ENCODE data around the gene TPD52L2. TPM values are rescaled to one million over a fixed set of nuclear protein-coding genes. Genes with fewer than 3 reads are reported as not detected.

The TPD52L2 gene
- total RNA-seq, 1 donor from 2014 or later = 73.8 TPM

DNA sequence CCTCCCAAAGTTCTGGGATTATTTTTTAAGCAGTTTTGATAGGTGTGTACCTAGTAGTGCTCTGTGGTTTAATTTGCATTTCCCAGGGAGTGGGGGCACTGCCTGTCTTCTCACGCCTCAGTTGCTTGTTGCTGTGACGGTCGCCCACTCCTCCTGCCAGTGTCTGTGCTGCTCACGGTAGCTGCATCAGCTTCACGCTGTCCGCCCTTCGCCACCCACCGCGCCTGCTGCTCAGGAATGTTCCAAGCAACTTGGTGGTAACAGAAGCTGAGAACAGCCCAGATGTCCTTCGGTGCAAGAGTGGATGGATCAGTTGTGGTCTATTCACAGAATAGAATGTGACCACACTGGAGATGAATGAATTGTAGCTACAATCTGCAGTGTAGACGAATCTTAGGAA lies 52.7 kb downstream of the TPD52L2 start:
- no peak overlapping the region for H3K27ac Mint-ChIP-seq
- no peak overlapping the region for H3K4me3 Mint-ChIP-seq
- H3K36me3 Mint-ChIP-seq = peaks cover 24% of the 10 kb centered on the region
- H3K4me1 Mint-ChIP-seq = no peaks in the 10 kb centered on the region
- TF ChIP-seq, protein P1, sequence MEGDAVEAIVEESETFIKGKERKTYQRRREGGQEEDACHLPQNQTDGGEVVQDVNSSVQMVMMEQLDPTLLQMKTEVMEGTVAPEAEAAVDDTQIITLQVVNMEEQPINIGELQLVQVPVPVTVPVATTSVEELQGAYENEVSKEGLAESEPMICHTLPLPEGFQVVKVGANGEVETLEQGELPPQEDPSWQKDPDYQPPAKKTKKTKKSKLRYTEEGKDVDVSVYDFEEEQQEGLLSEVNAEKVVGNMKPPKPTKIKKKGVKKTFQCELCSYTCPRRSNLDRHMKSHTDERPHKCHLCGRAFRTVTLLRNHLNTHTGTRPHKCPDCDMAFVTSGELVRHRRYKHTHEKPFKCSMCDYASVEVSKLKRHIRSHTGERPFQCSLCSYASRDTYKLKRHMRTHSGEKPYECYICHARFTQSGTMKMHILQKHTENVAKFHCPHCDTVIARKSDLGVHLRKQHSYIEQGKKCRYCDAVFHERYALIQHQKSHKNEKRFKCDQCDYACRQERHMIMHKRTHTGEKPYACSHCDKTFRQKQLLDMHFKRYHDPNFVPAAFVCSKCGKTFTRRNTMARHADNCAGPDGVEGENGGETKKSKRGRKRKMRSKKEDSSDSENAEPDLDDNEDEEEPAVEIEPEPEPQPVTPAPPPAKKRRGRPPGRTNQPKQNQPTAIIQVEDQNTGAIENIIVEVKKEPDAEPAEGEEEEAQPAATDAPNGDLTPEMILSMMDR (IDR thresholded peaks at IDR 0.05; ENCODE audit: unreplicated experiment) = no peak
- peaks cover 9% of the 10 kb centered on the region for H3K9me3 Mint-ChIP-seq
- H3K27me3 Mint-ChIP-seq (ENCODE audit: low read depth) = no peaks in the 10 kb centered on the region
- no peak for DNase-seq (ENCODE audit: low spot score in 2 of 2, unreplicated experiment in 2 of 2)

DNA sequence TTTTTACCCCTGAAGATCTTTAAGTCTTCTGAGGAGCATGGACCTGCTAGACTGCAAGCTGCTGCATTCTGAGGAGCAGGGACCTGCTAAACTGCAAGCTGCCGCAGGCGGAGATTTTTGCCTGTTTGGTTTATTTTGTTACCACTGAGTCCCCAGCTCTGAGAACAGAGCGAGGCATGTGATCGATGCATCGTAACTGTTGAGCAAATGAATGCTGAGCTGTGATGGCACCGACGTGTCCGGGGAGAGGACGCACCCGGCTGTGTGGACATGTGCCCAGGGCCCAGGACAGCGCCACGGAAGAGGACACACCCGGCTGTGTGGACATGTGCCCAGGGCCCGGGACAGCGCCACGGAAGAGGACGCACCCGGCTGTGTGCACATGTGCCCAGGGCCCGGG lies 54.1 kb downstream of the TPD52L2 start:
- Mint-ChIP-seq H3K9me3 (peaks cover 9% of the 10 kb centered on the region), H3K36me3 (peaks cover 24% of the 10 kb centered on the region), H3K27me3 (ENCODE audit: low read depth) (no peaks in the 10 kb centered on the region), H3K4me3 (no peak overlapping the region), H3K27ac (no peak overlapping the region), H3K4me1 (peaks cover 5% of the 10 kb centered on the region)
- TF ChIP-seq, protein P1 (IDR thresholded peaks at IDR 0.05; ENCODE audit: unreplicated experiment) = no peak
- no peak for DNase-seq (ENCODE audit: low spot score in 2 of 2, unreplicated experiment in 2 of 2)

DNA sequence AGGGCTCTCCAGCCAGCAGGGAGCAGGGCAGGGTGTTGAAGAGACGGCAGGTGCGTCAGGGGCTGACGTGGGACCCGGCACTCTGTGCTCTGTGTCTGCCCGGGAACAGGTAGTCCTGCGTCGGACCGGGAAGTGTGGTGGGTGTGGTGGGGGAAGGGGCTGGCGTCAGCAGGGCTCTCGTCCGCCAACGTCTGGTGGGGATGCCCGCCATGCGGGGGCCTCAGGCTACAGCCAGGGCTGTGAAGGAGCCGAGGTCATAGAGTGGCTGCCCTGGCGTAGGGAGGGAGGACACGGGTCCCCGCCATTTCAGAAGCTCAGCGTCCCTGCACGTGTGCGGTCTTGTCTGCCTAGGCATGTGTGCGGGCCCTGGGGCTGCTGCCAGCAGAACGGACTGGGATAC lies 55.2 kb downstream of the TPD52L2 start:
- no peak overlapping the region for H3K4me3 Mint-ChIP-seq
- H3K27ac Mint-ChIP-seq = no peak overlapping the region
- H3K4me1 Mint-ChIP-seq = peaks cover 6% of the 10 kb centered on the region
- H3K9me3 Mint-ChIP-seq = peaks cover 5% of the 10 kb centered on the region
- no peaks in the 10 kb centered on the region for H3K27me3 Mint-ChIP-seq (ENCODE audit: low read depth)
- TF ChIP-seq, protein P1 (IDR thresholded peaks at IDR 0.05; ENCODE audit: unreplicated experiment) = no peak
- DNase-seq (ENCODE audit: low spot score in 2 of 2, unreplicated experiment in 2 of 2) = no peak
- H3K36me3 Mint-ChIP-seq = peaks cover 19% of the 10 kb centered on the region

DNA sequence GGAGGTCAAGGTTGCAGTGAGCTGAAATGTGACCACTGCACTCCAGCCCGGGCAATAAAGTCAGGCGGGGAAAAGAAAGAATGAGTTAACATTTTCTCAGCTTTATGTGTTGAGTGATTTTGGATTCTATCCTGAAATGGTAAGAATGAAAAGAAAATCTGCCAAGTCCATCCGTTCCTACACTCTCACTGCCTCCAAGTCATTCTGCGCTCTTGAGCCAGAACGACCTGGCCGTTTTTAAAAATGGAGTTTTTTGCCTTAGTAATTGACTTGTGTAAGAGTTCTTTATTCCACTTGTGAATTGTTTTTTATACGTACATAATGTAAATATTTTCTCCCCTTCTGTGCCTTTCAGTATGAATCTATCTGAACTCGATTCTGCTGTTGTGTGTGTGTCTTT lies 58.6 kb downstream of the TPD52L2 start:
- H3K27ac Mint-ChIP-seq = no peak overlapping the region

DNA sequence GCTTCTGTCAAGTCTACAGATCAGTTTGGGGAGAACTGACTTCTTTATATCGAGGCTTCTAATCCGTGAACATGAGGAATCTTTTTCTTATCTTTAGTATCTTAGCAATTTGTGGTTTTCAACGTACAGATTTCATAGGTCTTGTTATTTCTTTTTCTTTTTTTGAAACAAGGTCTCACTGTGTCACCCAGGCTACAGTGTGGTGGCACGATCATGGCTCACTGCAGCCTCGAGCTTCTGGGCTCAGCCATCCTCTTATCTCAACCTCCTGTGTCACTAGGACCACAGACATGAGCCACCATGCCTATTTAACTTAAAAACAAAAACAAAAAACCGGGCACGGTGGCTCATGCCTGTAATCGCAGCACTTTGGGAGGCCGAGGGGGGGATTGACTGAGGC lies 59.2 kb downstream of the TPD52L2 start:
- Mint-ChIP-seq H3K27ac (no peak overlapping the region), H3K4me1 (peaks cover 6% of the 10 kb centered on the region), H3K36me3 (peaks cover 11% of the 10 kb centered on the region), H3K9me3 (no peaks in the 10 kb centered on the region), H3K4me3 (no peak overlapping the region), H3K27me3 (ENCODE audit: low read depth) (no peaks in the 10 kb centered on the region)
- TF ChIP-seq, protein P1 (IDR thresholded peaks at IDR 0.05; ENCODE audit: unreplicated experiment) = no peak
- DNase-seq (ENCODE audit: low spot score in 2 of 2, unreplicated experiment in 2 of 2) = no peak

More for the DNA sequence above, 58.6 kb downstream of the TPD52L2 start:
- H3K9me3 Mint-ChIP-seq = no peaks in the 10 kb centered on the region
- no peak for DNase-seq (ENCODE audit: low spot score in 2 of 2, unreplicated experiment in 2 of 2)
- H3K27me3 Mint-ChIP-seq (ENCODE audit: low read depth) = no peaks in the 10 kb centered on the region
- H3K4me1 Mint-ChIP-seq = peaks cover 6% of the 10 kb centered on the region
- peaks cover 9% of the 10 kb centered on the region for H3K36me3 Mint-ChIP-seq
- TF ChIP-seq, protein P1 (IDR thresholded peaks at IDR 0.05; ENCODE audit: unreplicated experiment) = no peak
- H3K4me3 Mint-ChIP-seq = no peak overlapping the region

DNA sequence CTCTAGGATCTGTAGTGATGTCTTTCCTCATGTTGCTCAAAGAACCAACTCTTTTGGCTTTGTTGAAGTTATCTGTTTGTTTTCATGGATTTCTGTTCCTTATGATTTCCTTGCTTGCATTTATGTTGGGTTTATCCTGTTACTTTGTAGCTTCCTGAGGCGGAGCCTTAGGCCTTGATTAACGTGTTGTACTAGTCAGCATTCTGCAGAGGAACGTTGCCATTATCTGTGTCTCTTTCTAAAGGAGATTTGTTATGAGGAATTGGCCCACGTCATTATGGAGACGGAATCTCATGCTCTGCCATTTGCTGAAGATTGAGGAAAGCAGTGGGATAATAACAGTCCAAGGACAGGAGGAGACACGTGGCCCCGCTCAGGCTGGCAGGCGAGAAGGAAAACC lies 61.2 kb downstream of the TPD52L2 start:
- H3K27ac Mint-ChIP-seq = peak overlapping the region; percentile 27
- H3K27me3 Mint-ChIP-seq (ENCODE audit: low read depth) = no peaks in the 10 kb centered on the region
- no peaks in the 10 kb centered on the region for H3K9me3 Mint-ChIP-seq
- H3K4me1 Mint-ChIP-seq = peaks cover 6% of the 10 kb centered on the region
- H3K4me3 Mint-ChIP-seq = no peak overlapping the region
- TF ChIP-seq, protein P1 (IDR thresholded peaks at IDR 0.05; ENCODE audit: unreplicated experiment) = no peak
- no peak for DNase-seq (ENCODE audit: low spot score in 2 of 2, unreplicated experiment in 2 of 2)
- peaks cover 20% of the 10 kb centered on the region for H3K36me3 Mint-ChIP-seq
